Endodermal cell (in vitro differentiated cells): ENCODE data around the gene ZBTB16. TPM values are rescaled to one million over a fixed set of nuclear protein-coding genes. Genes with fewer than 3 reads are reported as not detected.

Source experiments
- DNase-seq: peaks from one replicate; pipeline ENCODE4 v3.0.0-alpha.2; 2017
- H3K27ac ChIP-seq: 2 replicates; pipeline ENCODE4 v1.5.1; 2013; ENCODE audit warnings: mild to moderate bottlenecking, low read depth, low read length, moderate library complexity
- H3K27me3 ChIP-seq: 2 replicates; pipeline ENCODE4 v1.6.1; 2013; ENCODE audit warnings: mild to moderate bottlenecking, low read length, moderate library complexity; ENCODE audit not compliant: insufficient read depth, control insufficient read depth, poor library complexity, severe bottlenecking
- H3K36me3 ChIP-seq: 2 replicates; pipeline ENCODE4 v1.7.0; 2013; ENCODE audit warnings: mild to moderate bottlenecking, low read length, moderate library complexity; ENCODE audit not compliant: control insufficient read depth, insufficient read depth
- H3K4me1 ChIP-seq: one replicate; pipeline ENCODE4 v1.7.0; 2013; ENCODE audit warnings: low read length; ENCODE audit not compliant: control insufficient read depth, insufficient read depth
- H3K4me3 ChIP-seq: 2 replicates; pipeline ENCODE4 v1.5.1; 2013; ENCODE audit warnings: mild to moderate bottlenecking, low read length, moderate library complexity
- H3K9ac ChIP-seq: 2 replicates; pipeline ENCODE4 v1.6.1; 2013; ENCODE audit warnings: mild to moderate bottlenecking, low read length, moderate library complexity; ENCODE audit not compliant: poor library complexity, severe bottlenecking; ENCODE audit errors: extremely low read depth
- H3K9me3 ChIP-seq: 2 replicates; pipeline ENCODE4 v1.6.1; 2013; ENCODE audit warnings: mild to moderate bottlenecking, low read length, moderate library complexity; ENCODE audit not compliant: control insufficient read depth
- H3K27ac Mint-ChIP-seq: 2 replicates; pipeline ENCODE4 v1.8.0; 2020; ENCODE audit warnings: mixed read lengths
- H3K27me3 Mint-ChIP-seq: 2 replicates; pipeline ENCODE4 v1.8.0; 2021; ENCODE audit warnings: mild to moderate bottlenecking, mixed read lengths; ENCODE audit not compliant: insufficient read depth
- H3K36me3 Mint-ChIP-seq: 2 replicates; pipeline ENCODE4 v1.8.0; 2020; ENCODE audit warnings: low read depth, mixed read lengths
- H3K4me1 Mint-ChIP-seq: 2 replicates; pipeline ENCODE4 v1.8.0; 2020; ENCODE audit warnings: mixed read lengths
- H3K4me3 Mint-ChIP-seq: 2 replicates; pipeline ENCODE4 v1.8.0; 2020; ENCODE audit warnings: mild to moderate bottlenecking, moderate library complexity, mixed read lengths
- H3K9me3 Mint-ChIP-seq: 2 replicates; pipeline ENCODE4 v1.8.0; 2020; ENCODE audit warnings: mild to moderate bottlenecking, mixed read lengths
- WGBS, 2 experiments: methylation state at CpG; one replicate each; pipeline versions ENCODE4 v1.1.5 to v1.1.7; 2013; ENCODE audit warnings: missing lambda C conversion rate in 2 of 2, mixed read lengths in 1 of 2; ENCODE audit not compliant: insufficient coverage in 1 of 2, insufficient read length in 1 of 2; 5-methylcytosine and 5-hydroxymethylcytosine counted together
- total RNA-seq, 2 donors: library from RNA; stranded (reverse); fragmentation: NEBNext Ultra II Directional in 1 of 2; extraction: Animal tissue kit (Norgen Biotek cat#: 25700) in 1 of 2; gene quantifications; 2 replicates in 1 of 2; 3 replicates in 1 of 2; pipeline ENCODE4 v1.2.1, GENCODE V29; 2021
- TF ChIP-seq, protein P1 (sequence below): fragments of 200-600 bp; sonication (generic); conservative IDR thresholded peaks from 2 replicates; pipeline ENCODE4 v1.5.0; 2021; ENCODE audit warnings: antibody characterized with exemption, mild to moderate bottlenecking

ZBTB16 gene
- total RNA-seq, 2 donors from 2014 or later: 4.1 to 5.8 TPM

DNA sequence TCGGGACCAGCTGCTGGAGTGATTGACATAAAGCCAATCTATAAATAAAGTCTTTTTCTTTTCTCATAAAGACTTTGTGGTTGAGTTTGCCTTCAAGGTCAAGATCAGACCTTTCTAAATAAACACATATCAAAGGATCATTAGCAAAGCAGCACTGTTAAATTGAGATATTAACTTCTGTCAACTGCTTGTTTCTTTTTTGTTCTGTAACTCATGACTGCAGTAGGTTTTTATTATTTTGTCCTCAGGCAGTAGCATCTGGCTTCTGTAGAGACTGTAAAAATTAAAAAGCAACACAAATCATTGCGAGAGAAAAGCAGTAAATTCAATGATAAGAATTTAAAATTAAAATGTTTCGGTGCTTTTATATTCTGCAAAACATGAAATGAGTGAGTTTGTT lies 159.0 kb downstream of the ZBTB16 start:
- no peak for DNase-seq
- H3K27me3 Mint-ChIP-seq: peaks cover 58% of the 10 kb centered on the region
- H3K4me3 Mint-ChIP-seq: no peak overlapping the region
- TF ChIP-seq, protein P1, sequence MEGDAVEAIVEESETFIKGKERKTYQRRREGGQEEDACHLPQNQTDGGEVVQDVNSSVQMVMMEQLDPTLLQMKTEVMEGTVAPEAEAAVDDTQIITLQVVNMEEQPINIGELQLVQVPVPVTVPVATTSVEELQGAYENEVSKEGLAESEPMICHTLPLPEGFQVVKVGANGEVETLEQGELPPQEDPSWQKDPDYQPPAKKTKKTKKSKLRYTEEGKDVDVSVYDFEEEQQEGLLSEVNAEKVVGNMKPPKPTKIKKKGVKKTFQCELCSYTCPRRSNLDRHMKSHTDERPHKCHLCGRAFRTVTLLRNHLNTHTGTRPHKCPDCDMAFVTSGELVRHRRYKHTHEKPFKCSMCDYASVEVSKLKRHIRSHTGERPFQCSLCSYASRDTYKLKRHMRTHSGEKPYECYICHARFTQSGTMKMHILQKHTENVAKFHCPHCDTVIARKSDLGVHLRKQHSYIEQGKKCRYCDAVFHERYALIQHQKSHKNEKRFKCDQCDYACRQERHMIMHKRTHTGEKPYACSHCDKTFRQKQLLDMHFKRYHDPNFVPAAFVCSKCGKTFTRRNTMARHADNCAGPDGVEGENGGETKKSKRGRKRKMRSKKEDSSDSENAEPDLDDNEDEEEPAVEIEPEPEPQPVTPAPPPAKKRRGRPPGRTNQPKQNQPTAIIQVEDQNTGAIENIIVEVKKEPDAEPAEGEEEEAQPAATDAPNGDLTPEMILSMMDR: no peak
- Histone ChIP-seq H3K27me3 (peaks cover 39% of the 10 kb centered on the region), H3K4me3 (no peak overlapping the region), H3K9me3 (no peaks in the 10 kb centered on the region), H3K9ac (no peak overlapping the region), H3K27ac (no peak overlapping the region), H3K4me1 (peaks cover 33% of the 10 kb centered on the region), H3K36me3 (no peaks in the 10 kb centered on the region)
- no peak overlapping the region for H3K27ac Mint-ChIP-seq
- H3K9me3 Mint-ChIP-seq: no peaks in the 10 kb centered on the region
- H3K4me1 Mint-ChIP-seq: peaks cover 25% of the 10 kb centered on the region
- WGBS, 2 experiments: 93 to 100% methylated on average over 2 to 3 of the region's 3 CpGs
- no peaks in the 10 kb centered on the region for H3K36me3 Mint-ChIP-seq

GRCh38 chr11:114219559-114220349 lies 160.2 kb downstream of the ZBTB16 start:
- Histone ChIP-seq H3K9me3 (no peaks in the 10 kb centered on the region), H3K9ac (peak overlapping the region; percentile 12), H3K4me1 (peaks cover 33% of the 10 kb centered on the region), H3K27me3 (peaks cover 51% of the 10 kb centered on the region), H3K27ac (peak overlapping the region; percentile 81), H3K36me3 (no peaks in the 10 kb centered on the region), H3K4me3 (peak overlapping the region; percentile 51)
- WGBS, 2 experiments: 30 to 39% methylated on average over 5 to 6 of the region's 6 CpGs
- DNase-seq: peak; percentile 76
- Mint-ChIP-seq H3K27ac (peak overlapping the region; percentile 23), H3K4me3 (no peak overlapping the region), H3K4me1 (peaks cover 25% of the 10 kb centered on the region), H3K27me3 (peaks cover 60% of the 10 kb centered on the region), H3K9me3 (no peaks in the 10 kb centered on the region), H3K36me3 (no peaks in the 10 kb centered on the region)
- TF ChIP-seq, protein P1: no peak

- no peak overlapping the region for H3K4me3 Mint-ChIP-seq
- Histone ChIP-seq H3K4me1 (peaks cover 23% of the 10 kb centered on the region), H3K36me3 (no peaks in the 10 kb centered on the region), H3K9me3 (no peaks in the 10 kb centered on the region), H3K27ac (no peak overlapping the region), H3K27me3 (peaks cover 59% of the 10 kb centered on the region), H3K9ac (no peak overlapping the region), H3K4me3 (no peak overlapping the region)
- 93 to 100% methylated on average over 2 of the region's 2 CpGs for WGBS, 2 experiments
- no peak for DNase-seq
- no peaks in the 10 kb centered on the region for H3K9me3 Mint-ChIP-seq
- H3K36me3 Mint-ChIP-seq: no peaks in the 10 kb centered on the region
- H3K27me3 Mint-ChIP-seq: peaks cover 63% of the 10 kb centered on the region
- no peak overlapping the region for H3K27ac Mint-ChIP-seq
- TF ChIP-seq, protein P1: no peak
- H3K4me1 Mint-ChIP-seq: peaks cover 16% of the 10 kb centered on the region
Observed at GRCh38 chr11:114221037-114221436, 161.5 kb downstream of the ZBTB16 start.
